Measurements from ENCODE around the gene LPCAT4.
"Not testable (repeated sequence)": the region's sequence is repeated elsewhere in the genome, so short reads cannot be mapped to it uniquely, and the experiment has no call there.

Gene LPCAT4

GRCh38 chr15:34362047-34362773 lies 4.8 kb downstream of the LPCAT4 start:
- DNase-seq, result no peak

GRCh38 chr15:34361278-34361677 lies 5.7 kb downstream of the LPCAT4 start:
- DNase-seq, result no peak

- no peak for DNase-seq
Measured at GRCh38 chr15:34360298-34360697, 6.7 kb downstream of the LPCAT4 start.

GRCh38 chr15:34359416-34359815 lies 7.6 kb downstream of the LPCAT4 start:
- DNase-seq, result no peak

GRCh38 chr15:34358948-34359347 lies 8.0 kb downstream of the LPCAT4 start:
- no peak for DNase-seq

GRCh38 chr15:34358367-34358766 lies 8.6 kb downstream of the LPCAT4 start:
- no peak for DNase-seq

- DNase-seq, result no peak
Measured at GRCh38 chr15:34357653-34358052, 9.3 kb downstream of the LPCAT4 start.

GRCh38 chr15:34355241-34355640 lies 11.8 kb downstream of the LPCAT4 start:
- no peak for DNase-seq

GRCh38 chr15:34354286-34354685 lies 12.7 kb downstream of the LPCAT4 start:
- no peak for DNase-seq

GRCh38 chr15:34353627-34354026 lies 13.4 kb downstream of the LPCAT4 start:
- no peak for DNase-seq

- not testable (repeated sequence) for DNase-seq
Measured at GRCh38 chr15:34352996-34353395, 14.0 kb downstream of the LPCAT4 start.

- no peak for DNase-seq
Measured at GRCh38 chr15:34349769-34350168, 17.2 kb downstream of the LPCAT4 start.

GRCh38 chr15:34348735-34349300 lies 18.2 kb downstream of the LPCAT4 start:
- DNase-seq, result no peak

- no peak for DNase-seq
Measured at GRCh38 chr15:34347951-34348638, 18.9 kb downstream of the LPCAT4 start.

- DNase-seq, result peak; percentile 97
Measured at GRCh38 chr15:34342737-34343575, 24.0 kb downstream of the LPCAT4 start, which contains the start of the genes NOP10 and NUTM1. TSS of gene NOP10 (minus strand) at chr15:34343136. CDS start at chr15:34343073, 63 bp downstream. TSS of gene NUTM1 (plus strand) at chr15:34343315. CDS start at chr15:34343697, 382 bp downstream.

GRCh38 chr15:34342213-34342736 lies 24.7 kb downstream of the LPCAT4 start:
- not testable (repeated sequence) for DNase-seq

GRCh38 chr15:34341381-34342212 lies 25.4 kb downstream of the LPCAT4 start:
- no peak for DNase-seq

- DNase-seq, result no peak
Measured at GRCh38 chr15:34339946-34340345, 27.1 kb downstream of the LPCAT4 start.

- no peak for DNase-seq
Measured at GRCh38 chr15:34338347-34338746, 28.6 kb downstream of the LPCAT4 start.

- DNase-seq, result peak; percentile 87
Measured at GRCh38 chr15:34337557-34338306, 29.3 kb downstream of the LPCAT4 start, which contains the start of gene SLC12A6. TSS of gene SLC12A6 (minus strand) at chr15:34337781. CDS start at chr15:34336680, 1,101 bp downstream.

Data from T-helper 9 cell (primary cell).